DND-41 (cell line): ENCODE measurements around the gene SLITRK2.

Experiments used
- EZH2 ChIP-seq: IDR thresholded peaks from 3 replicates; pipeline ENCODE4 v1.6.1; 2012; ENCODE audit warnings: borderline replicate concordance, low read depth, mild to moderate bottlenecking, moderate library complexity, low read length, inconsistent platforms; ENCODE audit not compliant: severe bottlenecking
- TF ChIP-seq, protein P1 (sequence below): IDR thresholded peaks from 2 replicates; pipeline ENCODE4 v1.5.1; 2012; ENCODE audit warnings: borderline replicate concordance, low read length, moderate library complexity, mild to moderate bottlenecking; ENCODE audit not compliant: poor library complexity, severe bottlenecking; ENCODE audit errors: extremely low read depth

DNA sequence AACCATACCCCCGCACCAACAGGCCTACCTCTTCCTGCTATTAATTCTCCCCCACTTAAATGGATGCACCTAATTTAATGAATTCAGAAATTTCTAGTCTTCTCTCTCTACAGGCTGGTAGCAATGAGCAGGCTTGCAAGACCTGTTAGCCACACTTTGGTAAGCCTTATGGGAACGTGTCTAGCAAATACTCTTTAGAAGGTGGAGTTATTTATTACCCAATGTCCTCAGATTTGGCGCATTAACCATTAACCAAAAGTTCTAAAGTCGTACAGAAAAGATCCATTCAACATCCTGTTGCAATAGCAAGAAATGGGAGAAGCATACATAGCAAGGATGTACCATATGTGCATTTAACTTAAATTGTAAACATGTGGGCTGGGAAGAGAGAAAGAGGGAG, 47.5 kb downstream of the SLITRK2 start:
- TF ChIP-seq, protein P1, sequence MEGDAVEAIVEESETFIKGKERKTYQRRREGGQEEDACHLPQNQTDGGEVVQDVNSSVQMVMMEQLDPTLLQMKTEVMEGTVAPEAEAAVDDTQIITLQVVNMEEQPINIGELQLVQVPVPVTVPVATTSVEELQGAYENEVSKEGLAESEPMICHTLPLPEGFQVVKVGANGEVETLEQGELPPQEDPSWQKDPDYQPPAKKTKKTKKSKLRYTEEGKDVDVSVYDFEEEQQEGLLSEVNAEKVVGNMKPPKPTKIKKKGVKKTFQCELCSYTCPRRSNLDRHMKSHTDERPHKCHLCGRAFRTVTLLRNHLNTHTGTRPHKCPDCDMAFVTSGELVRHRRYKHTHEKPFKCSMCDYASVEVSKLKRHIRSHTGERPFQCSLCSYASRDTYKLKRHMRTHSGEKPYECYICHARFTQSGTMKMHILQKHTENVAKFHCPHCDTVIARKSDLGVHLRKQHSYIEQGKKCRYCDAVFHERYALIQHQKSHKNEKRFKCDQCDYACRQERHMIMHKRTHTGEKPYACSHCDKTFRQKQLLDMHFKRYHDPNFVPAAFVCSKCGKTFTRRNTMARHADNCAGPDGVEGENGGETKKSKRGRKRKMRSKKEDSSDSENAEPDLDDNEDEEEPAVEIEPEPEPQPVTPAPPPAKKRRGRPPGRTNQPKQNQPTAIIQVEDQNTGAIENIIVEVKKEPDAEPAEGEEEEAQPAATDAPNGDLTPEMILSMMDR: no peak
- no peak for TF ChIP-seq EZH2
